CD14-positive monocyte (primary cell): ENCODE data around the gene MYO1H. TPM values are rescaled to one million over a fixed set of nuclear protein-coding genes. Genes with fewer than 3 reads are reported as not detected.

Source experiments
- DNase-seq, 3 donors: peaks; one replicate each; pipeline ENCODE4 v3.0.0-alpha.2; 2011 to 2022
- H2AFZ ChIP-seq: 2 replicates; pipeline ENCODE4 v1.6.0; 2012; ENCODE audit warnings: mild to moderate bottlenecking, low read depth, low read length, inconsistent platforms; ENCODE audit not compliant: insufficient read depth, poor library complexity, severe bottlenecking
- H3K27ac ChIP-seq, 2 donors: 1 replicate in 1 of 2; 2 replicates in 1 of 2; pipeline ENCODE4 v1.5.1; 2012 to 2013; ENCODE audit warnings: low read length in 2 of 2, control low read depth in 1 of 2, inconsistent platforms in 1 of 2, low read depth in 1 of 2, mild to moderate bottlenecking in 1 of 2
- H3K27me3 ChIP-seq, 2 donors: one replicate each; pipeline versions ENCODE4 v1.6.0 to v1.6.1; 2011 to 2013; ENCODE audit warnings: low read length in 2 of 2; ENCODE audit not compliant: control insufficient read depth in 2 of 2, insufficient read depth in 2 of 2
- H3K36me3 ChIP-seq, 2 donors: replicated peaks in 1 of 2; 1 replicate in 1 of 2; 2 replicates in 1 of 2; pipeline versions ENCODE4 v1.5.1 to v1.6.1; 2012 to 2013; ENCODE audit warnings: low read length in 2 of 2, control low read depth in 1 of 2, inconsistent platforms in 1 of 2, mild to moderate bottlenecking in 1 of 2; ENCODE audit not compliant: insufficient read depth in 2 of 2, control insufficient read depth in 1 of 2
- H3K4me1 ChIP-seq, 2 donors: 1 replicate in 1 of 2; 2 replicates in 1 of 2; pipeline versions ENCODE4 v1.5.1 to v1.6.1; 2012 to 2013; ENCODE audit warnings: low read length in 2 of 2, control low read depth in 1 of 2, inconsistent platforms in 1 of 2, mild to moderate bottlenecking in 1 of 2, moderate library complexity in 1 of 2; ENCODE audit not compliant: insufficient read depth in 2 of 2, control insufficient read depth in 1 of 2
- H3K4me2 ChIP-seq: replicated peaks from 2 replicates; pipeline ENCODE3; 2012; ENCODE audit warnings: low read length, moderate library complexity, mild to moderate bottlenecking; ENCODE audit not compliant: poor library complexity, severe bottlenecking; ENCODE audit errors: extremely low read depth
- H3K4me3 ChIP-seq, 3 experiments: fragments of 200-600 bp in 1 of 3; sonication (generic) in 1 of 3; replicated peaks in 1 of 3; 1 replicate in 2 of 3; 2 replicates in 1 of 3; pipeline ENCODE4 v1.5.1; 2011 to 2013; ENCODE audit warnings: low read length in 3 of 3, mild to moderate bottlenecking in 3 of 3, control low read depth in 2 of 3, low read depth in 2 of 3, inconsistent platforms in 1 of 3, moderate library complexity in 1 of 3
- H3K79me2 ChIP-seq: 2 replicates; pipeline ENCODE4 v1.6.0; 2012; ENCODE audit warnings: mild to moderate bottlenecking, control low read depth, inconsistent platforms, low read length, moderate library complexity; ENCODE audit not compliant: insufficient read depth
- H3K9ac ChIP-seq: 2 replicates; pipeline ENCODE4 v1.6.0; 2017; ENCODE audit warnings: low read length, mild to moderate bottlenecking; ENCODE audit not compliant: insufficient read depth, poor library complexity, severe bottlenecking
- H3K9me3 ChIP-seq, 2 donors: replicated peaks in 1 of 2; 1 replicate in 1 of 2; 2 replicates in 1 of 2; pipeline versions ENCODE4 v1.5.1 to v1.6.1; 2012 to 2013; ENCODE audit warnings: low read length in 2 of 2, control low read depth in 1 of 2; ENCODE audit not compliant: control insufficient read depth in 1 of 2, insufficient read depth in 1 of 2
- H4K20me1 ChIP-seq: 2 replicates; pipeline ENCODE4 v1.6.0; 2012; ENCODE audit warnings: mild to moderate bottlenecking, low read length, control low read depth, moderate library complexity; ENCODE audit not compliant: insufficient read depth
- H3K27ac Mint-ChIP-seq, 7 donors: one replicate each; pipeline ENCODE4 v1.8.0; 2020; ENCODE audit warnings: mild to moderate bottlenecking in 7 of 7, mixed read lengths in 7 of 7, moderate library complexity in 6 of 7, inconsistent platforms in 2 of 7
- H3K27me3 Mint-ChIP-seq, 3 donors: one replicate each; pipeline ENCODE4 v1.8.0; 2021 to 2022; ENCODE audit warnings: low read depth in 3 of 3, mild to moderate bottlenecking in 3 of 3, mixed read lengths in 3 of 3, moderate library complexity in 3 of 3, inconsistent platforms in 1 of 3
- H3K36me3 Mint-ChIP-seq, 2 donors: one replicate each; pipeline ENCODE4 v1.8.0; 2020; ENCODE audit warnings: mixed read lengths in 2 of 2, inconsistent platforms in 1 of 2, mild to moderate bottlenecking in 1 of 2
- H3K4me1 Mint-ChIP-seq: one replicate; pipeline ENCODE4 v1.8.0; 2020; ENCODE audit warnings: mild to moderate bottlenecking, mixed read lengths
- H3K4me3 Mint-ChIP-seq, 2 donors: one replicate each; pipeline ENCODE4 v1.8.0; 2020; ENCODE audit warnings: mild to moderate bottlenecking in 2 of 2, mixed read lengths in 2 of 2, moderate library complexity in 1 of 2
- H3K9me3 Mint-ChIP-seq, 7 donors: one replicate each; pipeline ENCODE4 v1.8.0; 2020 to 2022; ENCODE audit warnings: mixed read lengths in 7 of 7, mild to moderate bottlenecking in 6 of 7, moderate library complexity in 6 of 7, inconsistent platforms in 2 of 7
- CTCF ChIP-seq: fragments of 200-600 bp; IDR thresholded peaks from one replicate; pipeline ENCODE4 v1.8.0; 2022; ENCODE audit warnings: antibody characterized with exemption, mild to moderate bottlenecking
- WGBS: methylation state at CpG from one replicate; pipeline ENCODE4 v1.1.5; 2013; ENCODE audit warnings: missing lambda C conversion rate; ENCODE audit not compliant: insufficient coverage; 5-methylcytosine and 5-hydroxymethylcytosine counted together
- intact Hi-C, 2 donors: fragments of 100-400 bp; cut with micrococcal nuclease; formaldehyde crosslinking; loops; one replicate each; pipeline versions ENCODE4 v1.15.0 to v1.15.1; 2023
- polyA plus RNA-seq, 3 donors: library from polyadenylated mRNA; depleted of rRNA in 1 of 3; unstranded in 2 of 3; stranded (reverse) in 1 of 3; fragments of 300-500 nt in 2 of 3; fragments of >200 nt in 1 of 3; fragmentation: Illumina TruSeq in 2 of 3; gene quantifications; 1 replicate in 2 of 3; 2 replicates in 1 of 3; pipeline ENCODE4 v1.2.3, GENCODE V29; 2012 to 2021

The MYO1H gene
- polyA plus RNA-seq, 3 donors = not detected

DNA sequence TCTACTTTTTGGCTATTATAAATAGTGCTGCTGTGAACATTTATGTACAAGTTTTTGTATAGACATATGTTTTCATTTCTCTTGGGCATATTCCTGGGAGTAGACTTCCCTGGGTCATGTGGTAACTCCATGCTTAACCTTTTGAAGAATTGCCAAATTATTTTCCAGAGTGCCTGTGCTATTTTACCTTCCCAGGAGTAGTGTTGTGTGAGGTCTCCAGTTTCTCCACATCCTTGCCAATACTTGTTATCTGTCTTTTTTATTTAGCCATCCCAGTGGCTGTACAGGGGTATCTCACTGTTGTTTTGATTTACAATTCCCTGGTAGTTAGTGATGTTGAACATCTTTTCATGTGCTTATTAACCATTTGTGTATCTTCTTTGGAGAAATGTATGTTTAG is 148.6 kb downstream of the MYO1H start:
- H3K27ac Mint-ChIP-seq = no peak overlapping the region
- Histone ChIP-seq H2AFZ (no peak overlapping the region), H3K9me3 (no peaks in the 10 kb centered on the region), H3K36me3 (peaks cover 62 to 94% of the 10 kb centered on the region in 2 donors), H3K4me3 (no peak overlapping the region), H4K20me1 (no peaks in the 10 kb centered on the region), H3K4me2 (no peak overlapping the region), H3K4me1 (no peaks in the 10 kb centered on the region), H3K9ac (no peak overlapping the region), H3K79me2 (no peaks in the 10 kb centered on the region), H3K27me3 (no peaks in the 10 kb centered on the region), H3K27ac (no peak overlapping the region)
- peaks cover 85 to 88% of the 10 kb centered on the region in 2 donors for H3K36me3 Mint-ChIP-seq
- H3K4me1 Mint-ChIP-seq = no peaks in the 10 kb centered on the region
- intact Hi-C loops = no loop called here
- TF ChIP-seq CTCF = no peak
- H3K4me3 Mint-ChIP-seq = no peak overlapping the region
- DNase-seq = no peak
- peaks cover 0 to 7% (median 2%) of the 10 kb centered on the region in 7 donors for H3K9me3 Mint-ChIP-seq
- H3K27me3 Mint-ChIP-seq = no peaks in the 10 kb centered on the region

- Histone ChIP-seq H4K20me1 (no peaks in the 10 kb centered on the region), H3K79me2 (no peaks in the 10 kb centered on the region), H3K9me3 (no peaks in the 10 kb centered on the region), H3K9ac (no peak overlapping the region), H3K4me3 (no peak overlapping the region), H3K4me1 (no peaks in the 10 kb centered on the region), H3K27me3 (no peaks in the 10 kb centered on the region), H2AFZ (no peak overlapping the region), H3K4me2 (no peak overlapping the region), H3K36me3 (peaks cover 64 to 96% of the 10 kb centered on the region in 2 donors), H3K27ac (no peak overlapping the region)
- Mint-ChIP-seq H3K9me3 (peaks cover 0 to 7% (median 2%) of the 10 kb centered on the region in 7 donors), H3K36me3 (peaks cover 86 to 88% of the 10 kb centered on the region in 2 donors), H3K27me3 (no peaks in the 10 kb centered on the region), H3K27ac (peak overlapping the region in 1 of 7 donors; percentile 38), H3K4me3 (no peak overlapping the region), H3K4me1 (no peaks in the 10 kb centered on the region)
- 100% methylated on average over 3 of the region's 7 CpGs for WGBS
- no peak for TF ChIP-seq CTCF
- DNase-seq = no peak
- intact Hi-C loops = no loop called here
These were observed 150.0 kb downstream of the MYO1H start for GRCh38 chr12:109497675-109498074.

Other genes starting within 250 kb of the MYO1H start
- 1 to 10 TPM in 2 of 3 donors, under 1 TPM in 1; 0.14 to 5.0 (median 1.9) TPM for gene ACACB, start 231.3 kb upstream of the MYO1H start, polyA plus RNA-seq
- not detected for gene FOXN4, start 38.6 kb upstream of the MYO1H start, polyA plus RNA-seq
- gene KCTD10, start 129.4 kb downstream of the MYO1H start, polyA plus RNA-seq = 10 to 100 TPM; 18.1 to 21.0 (median 20.0) TPM
- 10 to 100 TPM; 14.4 to 25.9 (median 18.2) TPM for gene UBE3B, start 129.7 kb downstream of the MYO1H start, polyA plus RNA-seq
- 10 to 100 TPM in 2 of 3 donors, 1 to 10 TPM in 1; 5.0 to 15.6 (median 12.4) TPM for gene MMAB, start 225.6 kb downstream of the MYO1H start, polyA plus RNA-seq
- 1 to 10 TPM; 1.1 to 3.8 (median 1.6) TPM for gene MVK, start 225.9 kb downstream of the MYO1H start, polyA plus RNA-seq